Measurements from ENCODE around the gene RAP1GAP.
"Not testable (repeated sequence)": the region's sequence is repeated elsewhere in the genome, so short reads cannot be mapped to it uniquely, and the experiment has no call there.

Gene RAP1GAP

DNA sequence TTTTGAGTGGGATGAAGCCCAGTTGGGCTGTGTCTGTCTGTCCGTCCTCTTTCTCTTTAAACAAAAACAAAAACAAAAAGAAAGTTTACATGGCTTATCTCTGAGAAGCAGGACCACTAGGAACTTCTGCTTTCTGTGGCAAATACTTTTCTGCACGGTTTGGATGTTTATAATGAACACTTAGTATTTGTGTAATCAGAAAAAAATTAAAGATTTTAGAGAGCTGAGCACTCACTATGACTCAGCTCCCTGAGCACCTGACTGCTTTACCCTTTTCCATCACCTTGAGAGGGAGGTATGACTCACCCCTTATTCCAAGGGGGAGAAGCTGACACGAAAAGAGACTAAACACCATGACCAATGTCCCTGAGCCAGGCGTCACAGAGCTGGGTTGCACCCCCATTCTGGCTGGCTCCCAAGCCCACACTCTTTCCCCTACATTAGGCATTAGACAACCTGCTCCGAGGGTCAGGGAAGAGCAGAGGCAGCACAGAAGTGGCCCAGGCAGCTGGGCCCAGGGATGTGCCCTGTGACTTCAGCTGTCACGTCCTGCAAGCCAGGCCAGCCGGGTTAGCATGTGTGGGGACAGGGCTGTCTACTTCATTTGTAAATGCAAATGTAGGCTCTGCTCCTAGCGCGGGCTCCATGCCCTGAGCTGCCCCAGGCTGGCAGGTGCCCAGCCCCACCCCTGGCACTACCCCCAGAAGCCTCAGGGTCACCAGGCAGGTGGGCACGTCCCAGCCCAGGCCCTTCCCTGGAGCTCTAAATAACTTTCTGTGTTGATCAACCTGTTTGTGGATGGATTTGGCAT lies 30.4 kb downstream of the RAP1GAP start:
- Histone ChIP-seq H3K9ac (ENCODE audit: low read depth, low read length) (no peak overlapping the region), H3K4me3 (ENCODE audit: low read length) (no peak overlapping the region), H3K4me1 (ENCODE audit: control insufficient read depth, insufficient read depth, low read length) (peaks cover 7% of the 10 kb centered on the region), H3K27me3 (ENCODE audit: control insufficient read depth, insufficient read depth, low read length) (peaks cover 39% of the 10 kb centered on the region), H3K4me2 (ENCODE audit: low read length) (no peak overlapping the region), H3K36me3 (ENCODE audit: insufficient read depth, low read length) (no peaks in the 10 kb centered on the region), H3K9me3 (replicated peaks; ENCODE audit: low read length) (no peaks in the 10 kb centered on the region)

DNA sequence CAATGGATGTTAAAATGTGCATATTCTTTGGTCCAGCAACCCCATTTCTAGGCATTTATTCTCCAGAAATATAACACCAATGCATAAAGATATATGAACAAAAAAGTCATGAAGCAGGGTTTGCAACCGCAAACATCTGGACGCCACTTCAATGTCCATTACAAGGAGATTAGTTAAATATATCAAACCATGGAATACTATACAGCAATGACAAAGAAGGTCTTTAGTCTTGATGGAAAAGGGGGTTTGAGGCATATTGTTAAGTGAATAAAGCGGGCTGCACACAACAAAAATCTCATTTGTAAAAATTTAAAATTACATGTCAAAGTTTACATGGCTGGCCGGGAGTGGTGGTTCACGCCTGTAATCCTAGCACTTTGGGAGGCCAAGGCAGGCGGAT lies 31.6 kb downstream of the RAP1GAP start:
- peaks cover 43% of the 10 kb centered on the region for H3K27me3 ChIP-seq (ENCODE audit: control insufficient read depth, insufficient read depth, low read length)
- H3K36me3 ChIP-seq (ENCODE audit: insufficient read depth, low read length) = no peaks in the 10 kb centered on the region
- H3K4me1 ChIP-seq (ENCODE audit: control insufficient read depth, insufficient read depth, low read length) = peaks cover 7% of the 10 kb centered on the region

DNA sequence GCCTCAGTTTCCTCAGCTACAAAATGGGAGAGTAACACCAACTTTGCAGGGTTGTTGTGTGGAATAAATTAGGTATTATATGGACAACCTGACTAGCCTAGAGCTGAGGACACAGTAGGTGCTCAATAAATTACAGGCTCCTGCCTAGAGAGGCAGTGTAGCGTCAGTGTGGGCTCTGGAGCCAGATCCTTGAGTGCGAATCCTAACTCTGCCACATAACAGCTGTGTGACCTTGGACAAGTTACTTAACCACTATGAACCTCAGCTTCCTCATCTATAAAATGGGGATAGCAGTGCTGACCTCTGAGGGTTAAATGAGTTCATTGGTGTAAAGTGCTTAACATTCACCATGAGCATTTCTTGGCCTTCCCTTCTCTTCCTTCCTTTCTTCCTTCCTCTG lies 33.1 kb downstream of the RAP1GAP start:
- no peaks in the 10 kb centered on the region for H3K36me3 ChIP-seq (ENCODE audit: insufficient read depth, low read length)
- H3K27me3 ChIP-seq (ENCODE audit: control insufficient read depth, insufficient read depth, low read length) = peaks cover 56% of the 10 kb centered on the region
- H3K4me3 ChIP-seq (ENCODE audit: low read length) = no peak overlapping the region
- peaks cover 7% of the 10 kb centered on the region for H3K4me1 ChIP-seq (ENCODE audit: control insufficient read depth, insufficient read depth, low read length)
- no peak overlapping the region for H3K4me2 ChIP-seq (ENCODE audit: low read length)
- no peaks in the 10 kb centered on the region for H3K9me3 ChIP-seq (replicated peaks; ENCODE audit: low read length)
- no peak overlapping the region for H3K9ac ChIP-seq (ENCODE audit: low read depth, low read length)

More for the DNA sequence above, 31.6 kb downstream of the RAP1GAP start:
- Histone ChIP-seq H3K4me3 (ENCODE audit: low read length) (no peak overlapping the region), H3K9me3 (replicated peaks; ENCODE audit: low read length) (no peaks in the 10 kb centered on the region), H3K9ac (ENCODE audit: low read depth, low read length) (no peak overlapping the region), H3K4me2 (ENCODE audit: low read length) (no peak overlapping the region)

DNA sequence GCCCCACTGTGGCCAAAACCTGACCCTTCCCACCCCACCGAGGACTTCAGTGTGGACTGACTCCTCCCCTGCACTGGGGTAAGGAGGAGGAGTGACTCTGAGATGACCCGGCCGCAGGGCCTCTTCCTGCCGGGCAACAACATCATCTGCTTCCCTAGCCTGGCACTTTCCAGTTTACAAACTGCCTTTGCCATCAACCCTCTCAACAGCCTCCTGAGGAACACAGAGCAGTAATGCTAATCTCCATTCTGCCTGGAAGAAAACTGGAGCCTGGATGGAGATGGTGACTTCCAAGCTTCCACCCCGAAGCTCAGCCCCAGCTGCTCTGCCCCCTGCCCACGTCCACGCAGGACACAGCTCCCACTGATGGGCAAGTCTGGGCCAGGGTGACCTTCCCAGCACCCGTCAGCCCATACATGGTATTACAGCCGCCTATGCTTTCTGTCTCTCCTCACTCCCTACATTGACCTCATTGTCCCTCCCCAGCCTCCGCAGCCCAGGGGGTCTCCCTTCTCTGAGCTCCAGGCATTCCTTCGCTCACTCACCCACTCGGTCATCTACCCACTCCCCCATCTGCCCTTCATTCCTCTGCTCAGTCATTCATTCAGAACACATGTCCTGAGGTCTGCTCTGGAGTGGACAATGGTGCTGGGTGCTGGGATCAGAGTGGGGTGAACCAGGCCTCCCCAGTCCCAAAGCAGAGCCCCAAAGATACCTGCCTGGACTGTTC lies 34.2 kb downstream of the RAP1GAP start:
- Histone ChIP-seq H3K9me3 (replicated peaks; ENCODE audit: low read length) (no peaks in the 10 kb centered on the region), H3K36me3 (ENCODE audit: insufficient read depth, low read length) (no peaks in the 10 kb centered on the region), H3K27me3 (ENCODE audit: control insufficient read depth, insufficient read depth, low read length) (peaks cover 62% of the 10 kb centered on the region), H3K4me2 (ENCODE audit: low read length) (no peak overlapping the region), H3K9ac (ENCODE audit: low read depth, low read length) (no peak overlapping the region), H3K4me3 (ENCODE audit: low read length) (no peak overlapping the region), H3K4me1 (ENCODE audit: control insufficient read depth, insufficient read depth, low read length) (peaks cover 7% of the 10 kb centered on the region)

DNA sequence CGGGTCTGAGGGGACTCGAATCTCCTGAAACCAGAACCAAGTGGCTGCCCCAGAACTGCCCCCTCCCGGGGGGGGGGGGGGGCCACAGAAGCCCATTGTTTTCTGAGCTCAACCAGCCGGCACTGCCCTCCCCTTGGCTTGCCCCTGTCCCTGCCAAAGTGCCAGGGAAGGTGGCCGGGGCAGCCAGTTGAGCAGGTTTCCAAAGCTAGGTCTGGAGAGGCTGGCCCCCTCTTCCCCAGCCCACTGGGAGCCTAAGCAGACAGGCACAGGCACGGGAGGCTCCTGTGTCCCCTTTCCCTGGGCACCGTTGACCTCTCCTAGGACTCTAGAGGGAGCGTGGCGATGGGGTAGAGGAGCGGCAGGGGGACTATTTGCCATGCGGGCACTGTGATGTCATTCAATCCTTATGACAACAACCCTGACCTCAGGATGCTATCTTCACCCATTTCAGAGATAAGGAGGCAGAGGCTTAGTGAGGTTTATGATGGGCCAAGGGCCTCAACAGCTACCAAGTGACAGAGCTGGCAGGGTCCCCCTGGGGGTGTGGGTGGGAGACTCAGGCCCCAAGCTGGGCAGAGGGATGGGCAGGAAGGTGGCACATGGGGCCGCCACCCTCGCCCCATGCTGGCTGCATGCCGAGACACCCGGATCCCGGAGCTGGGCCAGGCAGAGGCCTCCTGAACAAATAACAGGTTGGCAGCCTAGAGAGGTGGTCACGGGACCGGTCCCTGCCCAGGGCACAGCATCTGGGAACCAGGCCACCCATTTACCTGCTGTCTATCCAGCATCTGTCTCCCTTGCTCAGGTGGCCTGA lies 35.0 kb downstream of the RAP1GAP start:
- no peak overlapping the region for H3K9ac ChIP-seq (ENCODE audit: low read depth, low read length)
- H3K36me3 ChIP-seq (ENCODE audit: insufficient read depth, low read length) = no peaks in the 10 kb centered on the region
- H3K4me2 ChIP-seq (ENCODE audit: low read length) = no peak overlapping the region
- peaks cover 7% of the 10 kb centered on the region for H3K4me1 ChIP-seq (ENCODE audit: control insufficient read depth, insufficient read depth, low read length)
- peaks cover 64% of the 10 kb centered on the region for H3K27me3 ChIP-seq (ENCODE audit: control insufficient read depth, insufficient read depth, low read length)
- no peak overlapping the region for H3K4me3 ChIP-seq (ENCODE audit: low read length)
- no peaks in the 10 kb centered on the region for H3K9me3 ChIP-seq (replicated peaks; ENCODE audit: low read length)

DNA sequence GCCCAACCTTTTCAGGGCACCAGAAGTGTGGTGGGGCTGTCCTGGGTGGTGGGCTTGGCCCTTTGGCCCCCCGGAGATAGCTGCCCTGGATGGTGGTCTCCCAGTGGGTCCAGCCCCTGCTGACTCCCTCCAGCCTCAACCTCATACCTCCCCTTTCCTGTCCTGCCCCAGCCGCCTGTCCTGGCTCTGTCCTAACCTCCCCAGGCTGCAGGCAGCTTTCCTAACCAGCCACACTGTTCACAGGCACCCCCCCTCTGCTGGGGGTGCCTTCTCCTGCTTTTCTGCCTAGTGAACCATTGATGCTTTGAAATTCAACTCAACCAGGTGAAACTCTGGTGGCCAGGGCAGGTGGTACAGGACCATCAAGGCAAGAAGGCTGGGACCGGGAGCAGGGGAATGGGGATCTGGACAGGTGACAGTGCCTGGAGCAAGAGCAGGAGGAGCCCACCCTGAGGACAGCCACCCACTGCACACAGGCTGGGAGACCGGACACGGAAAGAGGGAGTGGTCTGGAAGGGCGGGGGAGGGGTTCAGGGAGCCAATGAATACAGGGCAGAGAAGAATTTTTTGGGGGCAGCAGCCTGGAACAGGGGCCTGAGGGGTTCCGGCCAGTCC lies 35.9 kb downstream of the RAP1GAP start:
- Histone ChIP-seq H3K4me2 (ENCODE audit: low read length) (no peak overlapping the region), H3K9ac (ENCODE audit: low read depth, low read length) (no peak overlapping the region), H3K4me3 (ENCODE audit: low read length) (no peak overlapping the region), H3K9me3 (replicated peaks; ENCODE audit: low read length) (no peaks in the 10 kb centered on the region), H3K36me3 (ENCODE audit: insufficient read depth, low read length) (no peaks in the 10 kb centered on the region), H3K27me3 (ENCODE audit: control insufficient read depth, insufficient read depth, low read length) (peaks cover 64% of the 10 kb centered on the region), H3K4me1 (ENCODE audit: control insufficient read depth, insufficient read depth, low read length) (no peaks in the 10 kb centered on the region)

DNA sequence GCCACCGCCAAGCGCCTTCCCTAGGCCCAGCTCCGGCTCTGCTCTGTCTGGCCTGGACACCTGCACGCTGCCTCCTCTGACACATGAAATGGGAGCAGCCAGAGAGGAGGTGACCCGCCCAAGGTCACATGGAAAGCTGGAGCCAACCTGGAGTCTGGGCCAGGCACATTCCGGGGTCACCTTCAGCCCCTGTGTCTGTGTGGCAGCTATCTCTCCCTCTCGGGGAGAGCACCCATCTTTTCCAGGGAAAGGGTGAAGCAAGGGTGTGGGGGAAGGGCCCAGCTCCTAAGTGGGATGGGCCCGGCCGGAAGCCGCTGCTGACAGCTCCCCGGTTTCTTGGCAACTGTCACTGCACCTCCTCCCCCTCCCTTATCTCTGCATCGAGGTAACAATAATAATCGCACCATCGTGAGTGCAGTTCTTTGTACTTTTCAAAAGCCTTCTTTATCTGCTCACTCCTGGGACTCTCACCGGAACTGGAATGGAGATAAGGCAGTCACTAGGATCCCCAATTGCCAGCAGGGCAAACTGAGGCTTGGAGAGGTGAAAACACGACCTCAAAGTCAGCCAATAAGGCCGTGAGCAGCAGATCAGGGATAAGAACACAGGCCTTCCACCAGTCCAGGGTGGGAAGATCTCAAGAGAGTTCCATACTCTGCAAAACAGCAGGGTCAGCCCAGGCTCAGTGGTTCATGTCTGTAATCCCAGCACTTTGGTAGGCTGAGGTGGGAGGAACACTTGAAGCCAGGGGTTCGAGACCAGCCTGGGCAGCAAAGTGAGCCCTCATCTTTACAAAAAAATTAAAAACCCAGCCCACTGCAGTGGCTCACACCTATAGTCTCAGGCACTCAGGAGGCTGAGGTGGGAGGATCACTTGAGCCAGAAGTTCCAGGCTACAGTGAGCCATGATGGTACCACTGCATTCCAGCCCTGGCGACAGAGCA lies 36.9 kb downstream of the RAP1GAP start:
- no peak overlapping the region for H3K9ac ChIP-seq (ENCODE audit: low read depth, low read length)
- H3K9me3 ChIP-seq (replicated peaks; ENCODE audit: low read length) = no peaks in the 10 kb centered on the region
- no peaks in the 10 kb centered on the region for H3K36me3 ChIP-seq (ENCODE audit: insufficient read depth, low read length)
- H3K4me2 ChIP-seq (ENCODE audit: low read length) = no peak overlapping the region
- H3K4me3 ChIP-seq (ENCODE audit: low read length) = no peak overlapping the region
- no peaks in the 10 kb centered on the region for H3K4me1 ChIP-seq (ENCODE audit: control insufficient read depth, insufficient read depth, low read length)
- H3K27me3 ChIP-seq (ENCODE audit: control insufficient read depth, insufficient read depth, low read length) = peaks cover 64% of the 10 kb centered on the region

DNA sequence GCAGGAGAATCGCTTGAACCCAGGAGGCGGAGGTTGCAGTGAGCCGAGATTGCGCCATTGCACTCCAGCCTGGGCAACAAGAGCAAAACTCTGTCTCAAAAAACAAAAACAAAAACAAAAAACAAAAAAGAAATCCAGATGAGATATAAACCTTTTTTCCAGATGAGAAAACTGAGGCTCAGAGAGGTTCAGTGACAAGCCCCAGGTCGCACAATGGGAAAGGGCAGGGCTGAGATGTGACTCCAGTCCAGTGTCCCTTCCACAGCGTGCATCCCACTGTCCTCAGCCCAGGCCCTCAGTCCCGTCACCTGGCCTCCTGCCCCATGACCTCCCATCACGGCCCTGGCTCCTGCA lies 37.6 kb downstream of the RAP1GAP start:
- peaks cover 64% of the 10 kb centered on the region for H3K27me3 ChIP-seq (ENCODE audit: control insufficient read depth, insufficient read depth, low read length)
- not testable (repeated sequence) for H3K4me2 ChIP-seq (ENCODE audit: low read length); H3K9ac ChIP-seq (ENCODE audit: low read depth, low read length)

DNA sequence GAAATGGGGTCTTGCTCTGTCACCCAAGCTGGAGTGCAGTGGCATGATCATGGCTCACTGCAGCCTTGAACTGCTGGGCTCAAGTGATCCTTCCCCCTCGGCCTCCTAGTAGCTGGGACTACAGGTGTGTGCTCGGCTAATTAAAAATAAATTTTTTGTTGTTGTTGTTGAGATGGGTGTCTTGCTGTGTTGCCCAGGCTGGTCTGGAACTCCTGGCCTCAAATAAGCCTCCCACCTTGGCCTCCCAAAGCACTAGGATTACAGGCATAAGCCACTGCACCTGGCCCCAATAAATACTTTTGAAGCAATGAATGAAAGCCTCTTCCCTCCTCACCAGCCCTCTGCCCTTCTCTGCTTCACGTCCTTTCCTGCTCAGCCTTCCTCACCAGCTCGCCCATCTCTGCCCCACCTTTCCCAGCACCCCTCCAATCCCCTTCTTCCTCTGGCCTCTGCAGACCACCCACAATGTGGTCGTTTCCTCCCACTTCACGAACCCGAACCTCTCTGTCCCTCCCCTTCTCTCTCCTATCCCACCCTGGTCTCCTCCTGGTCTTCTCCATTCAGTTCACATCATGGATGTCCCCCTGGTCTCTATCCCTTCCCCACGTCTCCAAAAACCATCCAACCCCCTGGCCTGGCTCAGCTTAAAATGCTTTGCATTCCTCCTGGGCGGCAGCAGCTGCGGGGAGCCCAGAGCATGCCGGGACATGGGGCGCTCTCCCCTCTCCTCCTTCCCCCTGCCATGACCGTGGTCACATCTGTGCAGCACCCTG lies 38.4 kb downstream of the RAP1GAP start:
- Histone ChIP-seq H3K9me3 (replicated peaks; ENCODE audit: low read length) (no peaks in the 10 kb centered on the region), H3K27me3 (ENCODE audit: control insufficient read depth, insufficient read depth, low read length) (peaks cover 58% of the 10 kb centered on the region), H3K4me2 (ENCODE audit: low read length) (no peak overlapping the region), H3K4me3 (ENCODE audit: low read length) (no peak overlapping the region), H3K9ac (ENCODE audit: low read depth, low read length) (no peak overlapping the region), H3K4me1 (ENCODE audit: control insufficient read depth, insufficient read depth, low read length) (no peaks in the 10 kb centered on the region), H3K36me3 (ENCODE audit: insufficient read depth, low read length) (no peaks in the 10 kb centered on the region)

More for the DNA sequence above, 37.6 kb downstream of the RAP1GAP start:
- not testable (repeated sequence) for H3K4me3 ChIP-seq (ENCODE audit: low read length); H3K36me3 ChIP-seq (ENCODE audit: insufficient read depth, low read length); H3K9me3 ChIP-seq (replicated peaks; ENCODE audit: low read length); H3K4me1 ChIP-seq (ENCODE audit: control insufficient read depth, insufficient read depth, low read length)

DNA sequence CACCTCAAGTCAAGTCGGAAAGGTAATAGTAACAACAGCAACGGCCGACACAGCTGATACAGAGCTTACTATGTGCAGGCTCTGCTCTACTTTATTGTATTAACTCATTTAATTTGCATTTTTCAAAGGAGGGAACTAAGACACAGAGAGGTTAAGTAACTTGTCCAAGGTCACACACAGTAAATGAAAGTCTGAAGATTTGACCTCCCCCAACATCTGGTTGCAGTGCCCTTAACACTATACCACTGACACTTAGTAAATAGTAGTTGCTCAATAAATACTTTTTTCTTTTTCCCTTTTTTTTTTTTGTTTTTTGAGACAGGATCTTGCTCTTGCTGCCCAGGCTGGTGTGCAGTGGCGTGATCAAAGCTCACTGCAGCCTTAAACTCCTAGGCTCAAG lies 39.2 kb downstream of the RAP1GAP start:
- Histone ChIP-seq H3K4me2 (ENCODE audit: low read length) (no peak overlapping the region), H3K4me1 (ENCODE audit: control insufficient read depth, insufficient read depth, low read length) (no peaks in the 10 kb centered on the region), H3K27me3 (ENCODE audit: control insufficient read depth, insufficient read depth, low read length) (peaks cover 53% of the 10 kb centered on the region), H3K36me3 (ENCODE audit: insufficient read depth, low read length) (no peaks in the 10 kb centered on the region), H3K9ac (ENCODE audit: low read depth, low read length) (no peak overlapping the region), H3K4me3 (ENCODE audit: low read length) (no peak overlapping the region), H3K9me3 (replicated peaks; ENCODE audit: low read length) (no peaks in the 10 kb centered on the region)

All from skeletal muscle satellite cell (primary cell).